Fibroblast of lung (primary cell): ENCODE data around the gene RPS6KL1. TPM values are rescaled to one million over a fixed set of nuclear protein-coding genes. Genes with fewer than 3 reads are reported as not detected.

Experiments used
- DNase-seq, 2 donors: peaks; one replicate each; pipeline versions ENCODE4 v3.0.0 to v3.0.0-alpha.2; 2010; ENCODE audit warnings: low read depth in 2 of 2
- H2AFZ ChIP-seq: 2 replicates; pipeline ENCODE4 v1.5.1; 2012; ENCODE audit warnings: low read length, control low read depth, inconsistent platforms
- H3K27ac ChIP-seq: 2 replicates; pipeline ENCODE4 v1.5.1; 2011; ENCODE audit warnings: low read length, control low read depth; ENCODE audit not compliant: insufficient read depth
- H3K27me3 ChIP-seq: 2 replicates; pipeline ENCODE4 v1.5.1; 2011; ENCODE audit warnings: mild to moderate bottlenecking, low read length; ENCODE audit not compliant: control insufficient read depth, insufficient read depth
- H3K36me3 ChIP-seq: 2 replicates; pipeline ENCODE4 v1.5.1; 2011; ENCODE audit warnings: low read length; ENCODE audit not compliant: control insufficient read depth, insufficient read depth
- H3K4me1 ChIP-seq: 2 replicates; pipeline ENCODE4 v1.5.1; 2011; ENCODE audit warnings: low read length; ENCODE audit not compliant: control insufficient read depth, insufficient read depth; ENCODE audit errors: extremely low read depth
- H3K4me2 ChIP-seq: 2 replicates; pipeline ENCODE4 v1.5.1; 2011; ENCODE audit warnings: low read length, control low read depth; ENCODE audit not compliant: insufficient read depth; ENCODE audit errors: extremely low read depth
- H3K4me3 ChIP-seq, 4 experiments: fragments of 200-600 bp in 1 of 4; sonication (generic) in 1 of 4; replicated peaks in 1 of 4; 2 replicates each; pipeline ENCODE4 v1.5.1; 2011 to 2016; ENCODE audit warnings: low read length in 4 of 4, low read depth in 3 of 4, mild to moderate bottlenecking in 3 of 4, control low read depth in 2 of 4, inconsistent platforms in 1 of 4, mixed read lengths in 1 of 4; ENCODE audit not compliant: insufficient read depth in 1 of 4; ENCODE audit errors: control extremely low read depth in 1 of 4
- H3K79me2 ChIP-seq: 2 replicates; pipeline ENCODE4 v1.5.1; 2012; ENCODE audit warnings: mild to moderate bottlenecking, low read length, inconsistent platforms; ENCODE audit not compliant: control insufficient read depth, insufficient read depth
- H3K9ac ChIP-seq: 2 replicates; pipeline ENCODE4 v1.5.1; 2011; ENCODE audit warnings: mild to moderate bottlenecking, low read length, control low read depth; ENCODE audit not compliant: insufficient read depth
- H3K9me3 ChIP-seq: 2 replicates; pipeline ENCODE4 v1.5.1; 2012; ENCODE audit warnings: low read depth, low read length; ENCODE audit not compliant: control insufficient read depth, insufficient read depth
- H4K20me1 ChIP-seq: 2 replicates; pipeline ENCODE4 v1.5.1; 2011; ENCODE audit warnings: low read length; ENCODE audit not compliant: control insufficient read depth, insufficient read depth; ENCODE audit errors: extremely low read depth
- CTCF ChIP-seq, 2 donors: IDR thresholded peaks in 1 of 2; conservative IDR thresholded peaks in 1 of 2; 1 replicate in 1 of 2; 2 replicates in 1 of 2; pipeline ENCODE4 v1.5.1; 2011 to 2012; ENCODE audit warnings: low read length in 2 of 2, control low read depth in 1 of 2, inconsistent platforms in 1 of 2, low read depth in 1 of 2, mild to moderate bottlenecking in 1 of 2
- EZH2 ChIP-seq: IDR thresholded peaks from 2 replicates; pipeline ENCODE4 v1.5.1; 2012; ENCODE audit warnings: low read length, control low read depth, mild to moderate bottlenecking; ENCODE audit errors: missing control alignments
- polyA plus RNA-seq, 2 donors: library from polyadenylated mRNA; depleted of rRNA in 1 of 2; stranded (reverse) in 1 of 2; unstranded in 1 of 2; fragments of >200 nt; gene quantifications; 2 replicates each; pipeline ENCODE4 v1.2.1, GENCODE V29; 2011 to 2012; ENCODE audit warnings: missing spikeins in 1 of 2
- total RNA-seq: library from RNA; depleted of rRNA; stranded (reverse); fragments of >200 nt; gene quantifications from 2 replicates; pipeline ENCODE4 v1.2.1, GENCODE V29; 2014

RPS6KL1 gene
- total and polyA plus RNA-seq, 2 donors (not counting 1 experiment from before 2014, with no cell fraction given) = 0.52 to 1.2 TPM

- no peak for DNase-seq
- no peak overlapping the region for H3K4me2 ChIP-seq
- no peak overlapping the region for H3K27ac ChIP-seq
- no peaks in the 10 kb centered on the region for H4K20me1 ChIP-seq
- H3K4me3 ChIP-seq = no peak overlapping the region
- H3K36me3 ChIP-seq = no peaks in the 10 kb centered on the region
- TF ChIP-seq EZH2 (no peak), CTCF (conservative IDR thresholded peaks at IDR 0.05 in 1 of 2, IDR thresholded peaks at IDR 0.05 in 1 of 2; ENCODE audit: low read depth in 1 of 2, low read length in 2 of 2) (no peak)
- H3K9me3 ChIP-seq = no peaks in the 10 kb centered on the region
- peaks cover 2% of the 10 kb centered on the region for H3K27me3 ChIP-seq
- no peak overlapping the region for H2AFZ ChIP-seq
- no peaks in the 10 kb centered on the region for H3K79me2 ChIP-seq
- no peak overlapping the region for H3K9ac ChIP-seq
- peaks cover 3% of the 10 kb centered on the region for H3K4me1 ChIP-seq
These were observed 59.8 kb downstream of the RPS6KL1 start for GRCh38 chr14:74863274-74863673.

GRCh38 chr14:74861734-74862090 is 61.3 kb downstream of the RPS6KL1 start:
- Histone ChIP-seq H2AFZ (no peak overlapping the region), H3K36me3 (no peaks in the 10 kb centered on the region), H3K4me2 (no peak overlapping the region), H3K79me2 (no peaks in the 10 kb centered on the region), H4K20me1 (no peaks in the 10 kb centered on the region), H3K27ac (no peak overlapping the region), H3K4me1 (peaks cover 3% of the 10 kb centered on the region), H3K4me3 (no peak overlapping the region), H3K27me3 (peaks cover 1% of the 10 kb centered on the region), H3K9me3 (no peaks in the 10 kb centered on the region), H3K9ac (no peak overlapping the region)
- TF ChIP-seq EZH2 (no peak), CTCF (conservative IDR thresholded peaks at IDR 0.05 in 1 of 2, IDR thresholded peaks at IDR 0.05 in 1 of 2; ENCODE audit: low read depth in 1 of 2, low read length in 2 of 2) (no peak)
- no peak for DNase-seq

GRCh38 chr14:74860899-74861733 is 61.9 kb downstream of the RPS6KL1 start:
- Histone ChIP-seq H3K9me3 (no peaks in the 10 kb centered on the region), H3K4me2 (no peak overlapping the region), H3K9ac (no peak overlapping the region), H3K27me3 (no peaks in the 10 kb centered on the region), H3K4me1 (peaks cover 3% of the 10 kb centered on the region), H3K4me3 (no peak overlapping the region), H4K20me1 (no peaks in the 10 kb centered on the region), H3K27ac (no peak overlapping the region), H3K36me3 (no peaks in the 10 kb centered on the region), H2AFZ (no peak overlapping the region), H3K79me2 (no peaks in the 10 kb centered on the region)
- TF ChIP-seq CTCF (conservative IDR thresholded peaks at IDR 0.05 in 1 of 2, IDR thresholded peaks at IDR 0.05 in 1 of 2; ENCODE audit: low read depth in 1 of 2, low read length in 2 of 2) = peak; percentile 82 to 85
- no peak for TF ChIP-seq EZH2
- peak; percentile 65 to 86 for DNase-seq
